Type B pancreatic cell (in vitro differentiated cells): ENCODE measurements around the gene AP2A1. TPM values are rescaled to one million over a fixed set of nuclear protein-coding genes. Genes with fewer than 3 reads are reported as not detected.

ENCODE experiments used
- DNase-seq: peaks from one replicate; pipeline ENCODE4 v3.0.0; 2021; ENCODE audit warnings: mixed read lengths; ENCODE audit not compliant: unreplicated experiment; ENCODE audit errors: extremely low spot score
- H3K27ac Mint-ChIP-seq: 2 replicates; pipeline ENCODE4 v1.8.0; 2021; ENCODE audit warnings: mild to moderate bottlenecking, mixed read lengths
- H3K27me3 Mint-ChIP-seq: 2 replicates; pipeline ENCODE4 v1.8.0; 2021; ENCODE audit warnings: mixed read lengths
- H3K36me3 Mint-ChIP-seq: 2 replicates; pipeline ENCODE4 v1.8.0; 2021; ENCODE audit warnings: mixed read lengths
- H3K4me1 Mint-ChIP-seq: one replicate; pipeline ENCODE4 v1.8.0; 2021; ENCODE audit warnings: mixed read lengths; ENCODE audit not compliant: unreplicated experiment
- H3K4me3 Mint-ChIP-seq: 2 replicates; pipeline ENCODE4 v1.8.0; 2021; ENCODE audit warnings: mild to moderate bottlenecking, mixed read lengths
- H3K9me3 Mint-ChIP-seq: 2 replicates; pipeline ENCODE4 v1.8.0; 2021; ENCODE audit warnings: mixed read lengths
- CTCF ChIP-seq: fragments of 200-600 bp; sonication (generic); conservative IDR thresholded peaks from 2 replicates; pipeline ENCODE4 v1.5.0; 2021; ENCODE audit warnings: antibody characterized with exemption, mild to moderate bottlenecking
- total RNA-seq: library from RNA; stranded (reverse); gene quantifications from 2 replicates; pipeline ENCODE4 v1.2.1, GENCODE V29; 2021; ENCODE audit warnings: low replicate concordance

AP2A1 gene
- total RNA-seq, 1 donor from 2014 or later, result 82.9 TPM

DNA sequence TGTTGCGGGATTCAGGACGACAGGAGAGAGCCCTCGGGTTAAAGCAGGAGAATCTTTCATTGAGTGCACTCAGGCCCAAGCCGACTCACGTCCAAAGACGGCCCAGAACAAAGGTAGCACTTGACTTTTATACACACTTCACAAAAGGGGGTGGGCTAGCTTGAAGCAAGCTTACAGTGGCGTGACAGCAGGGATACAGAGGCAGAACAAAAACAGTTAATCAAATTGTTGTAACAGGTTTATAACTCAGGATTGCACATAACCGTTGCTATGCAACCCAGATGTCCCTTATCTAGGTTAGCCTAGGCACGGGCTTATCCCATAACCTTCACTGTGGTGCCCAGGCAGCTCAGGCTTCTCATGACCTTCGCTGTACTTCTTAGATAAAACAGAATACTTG lies 53.3 kb downstream of the AP2A1 start:
- no peak for TF ChIP-seq CTCF
- Mint-ChIP-seq H3K27me3 (no peaks in the 10 kb centered on the region), H3K4me1 (peaks cover 11% of the 10 kb centered on the region), H3K36me3 (peaks cover 13% of the 10 kb centered on the region), H3K9me3 (no peaks in the 10 kb centered on the region), H3K27ac (peak overlapping the region; percentile 99), H3K4me3 (peak overlapping the region; percentile 70)
- no peak for DNase-seq

DNA sequence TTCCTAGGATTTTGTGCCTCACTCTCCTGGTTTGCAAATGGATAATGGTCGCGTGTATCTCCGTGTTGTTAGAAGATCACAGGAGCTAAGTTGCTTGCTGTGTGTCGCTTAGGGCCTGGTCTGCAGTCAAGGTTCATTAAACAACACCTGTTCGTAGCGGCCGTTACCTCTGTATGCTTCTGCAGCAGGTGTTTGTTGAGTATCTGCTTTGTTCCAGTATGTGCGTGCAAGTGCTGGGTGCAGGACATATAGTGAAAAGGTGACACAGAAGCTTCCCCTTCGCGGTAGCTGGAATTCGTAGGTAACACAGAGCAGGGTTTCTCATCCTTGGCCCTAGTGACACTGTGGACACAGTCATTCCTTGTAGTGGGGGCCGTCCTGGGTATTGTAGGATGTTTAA lies 56.7 kb downstream of the AP2A1 start:
- Mint-ChIP-seq H3K4me3 (peak overlapping the region; percentile 34), H3K27ac (peak overlapping the region; percentile 71), H3K9me3 (no peaks in the 10 kb centered on the region), H3K36me3 (peaks cover 16% of the 10 kb centered on the region), H3K4me1 (peaks cover 12% of the 10 kb centered on the region), H3K27me3 (no peaks in the 10 kb centered on the region)
- no peak for DNase-seq
- TF ChIP-seq CTCF, result no peak

DNA sequence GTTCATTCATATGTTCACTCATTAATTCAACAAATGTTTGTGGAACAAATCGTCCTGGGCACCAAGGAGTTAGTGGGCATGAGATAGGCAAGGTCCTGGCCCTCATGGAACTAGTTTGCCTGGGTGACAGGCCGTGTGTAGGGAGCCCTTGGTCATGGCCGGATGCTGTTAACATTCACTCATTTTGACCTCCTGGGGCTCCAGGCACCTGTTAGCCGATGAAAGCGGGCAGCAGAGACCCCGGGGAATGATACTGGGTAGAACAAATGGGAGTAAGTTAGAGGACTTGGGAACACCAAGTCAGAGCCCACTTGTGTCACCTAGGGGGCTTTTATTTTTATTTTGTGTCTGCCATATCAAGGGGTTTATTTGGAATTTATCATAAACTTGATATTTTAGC lies 57.9 kb downstream of the AP2A1 start:
- peaks cover 5% of the 10 kb centered on the region for H3K4me1 Mint-ChIP-seq
- peaks cover 16% of the 10 kb centered on the region for H3K36me3 Mint-ChIP-seq
- H3K9me3 Mint-ChIP-seq, result no peaks in the 10 kb centered on the region
- no peak for TF ChIP-seq CTCF
- no peaks in the 10 kb centered on the region for H3K27me3 Mint-ChIP-seq
- H3K4me3 Mint-ChIP-seq, result no peak overlapping the region
- DNase-seq, result no peak
- H3K27ac Mint-ChIP-seq, result no peak overlapping the region

GRCh38 chr19:49827034-49827433 lies 60.2 kb downstream of the AP2A1 start:
- H3K4me1 Mint-ChIP-seq, result peaks cover 5% of the 10 kb centered on the region
- H3K36me3 Mint-ChIP-seq, result peaks cover 9% of the 10 kb centered on the region

DNA sequence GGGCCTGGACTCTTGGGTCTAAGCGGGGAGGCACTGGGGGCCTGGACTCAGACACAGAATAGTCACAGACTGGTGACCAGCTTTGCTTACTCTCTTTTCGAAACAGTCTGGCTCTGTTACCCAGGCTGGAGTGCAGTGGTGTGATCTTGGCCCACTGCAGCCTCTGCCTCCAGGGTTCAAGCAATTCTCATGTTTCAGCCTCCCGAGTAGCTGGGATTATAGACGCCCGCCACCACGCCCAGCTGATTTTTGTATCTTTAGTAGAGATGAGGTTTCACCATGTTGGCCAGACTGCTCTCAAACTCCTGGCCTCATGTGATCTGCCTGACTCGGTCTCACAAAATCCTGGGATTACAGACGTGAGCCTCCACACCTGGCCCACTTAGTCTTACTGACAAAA lies 62.4 kb downstream of the AP2A1 start:
- H3K27ac Mint-ChIP-seq, result no peak overlapping the region
- no peaks in the 10 kb centered on the region for H3K9me3 Mint-ChIP-seq
- H3K36me3 Mint-ChIP-seq, result peaks cover 3% of the 10 kb centered on the region
- DNase-seq, result no peak
- H3K4me3 Mint-ChIP-seq, result no peak overlapping the region
- TF ChIP-seq CTCF, result no peak
- H3K27me3 Mint-ChIP-seq, result no peaks in the 10 kb centered on the region
- H3K4me1 Mint-ChIP-seq, result peaks cover 5% of the 10 kb centered on the region

More at GRCh38 chr19:49827034-49827433, 60.2 kb downstream of the AP2A1 start:
- Mint-ChIP-seq H3K27me3 (no peaks in the 10 kb centered on the region), H3K4me3 (no peak overlapping the region), H3K27ac (no peak overlapping the region), H3K9me3 (no peaks in the 10 kb centered on the region)
- TF ChIP-seq CTCF, result no peak
- DNase-seq, result no peak

DNA sequence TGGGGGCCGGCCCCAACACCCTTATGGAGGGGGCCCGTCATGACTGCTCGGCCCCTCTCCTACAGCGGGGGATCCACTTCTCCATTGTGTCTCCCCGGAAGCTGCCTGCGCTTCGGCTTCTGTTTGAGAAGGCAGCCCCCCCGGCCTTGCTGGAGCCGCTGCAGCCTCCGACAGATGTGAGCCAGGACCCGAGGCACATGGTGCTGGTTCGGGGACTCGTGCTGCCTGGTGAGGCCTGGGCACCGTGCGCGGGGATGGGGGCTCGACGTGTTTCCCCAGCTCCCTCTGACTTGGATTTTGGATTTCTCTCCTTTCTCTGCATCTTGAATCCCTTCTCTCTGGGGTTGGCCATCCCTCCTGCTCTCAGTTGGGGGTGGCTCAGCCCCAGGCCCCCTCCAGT lies 62.9 kb downstream of the AP2A1 start:
- Mint-ChIP-seq H3K4me3 (no peak overlapping the region), H3K9me3 (no peaks in the 10 kb centered on the region), H3K27me3 (no peaks in the 10 kb centered on the region), H3K27ac (no peak overlapping the region), H3K4me1 (peaks cover 5% of the 10 kb centered on the region), H3K36me3 (peaks cover 3% of the 10 kb centered on the region)
- TF ChIP-seq CTCF, result no peak
- no peak for DNase-seq
